A673 (cell line): ENCODE measurements around the gene GPHN.

Experiments used
- CTCF ChIP-seq: fragments of 300-800, 200-600 bp; sonication (generic); conservative IDR thresholded peaks from 2 replicates; pipeline ENCODE4 v1.5.1; 2017; ENCODE audit warnings: low read depth, mild to moderate bottlenecking, antibody characterized with exemption, low read length, moderate library complexity, mixed read lengths
- EZH2 ChIP-seq: fragments of 200-600 bp; sonication (generic); IDR thresholded peaks from 2 replicates; pipeline ENCODE4 v1.6.1; 2017; ENCODE audit warnings: borderline replicate concordance, low read depth, mild to moderate bottlenecking, mixed read lengths, antibody characterized with exemption, low read length; ENCODE audit not compliant: poor library complexity, severe bottlenecking

GRCh38 chr14:66735853-66736252 is 227.9 kb downstream of the GPHN start:
- no peak for TF ChIP-seq CTCF
- TF ChIP-seq EZH2, result no peak
